Suppressor macrophage treated with lipopolysaccharide for 1 hour (primary cell): ENCODE data around the gene CAMSAP2.
"Not testable (repeated sequence)": the region's sequence is repeated elsewhere in the genome, so short reads cannot be mapped to it uniquely, and the experiment has no call there.

ENCODE experiments used
- DNase-seq, 3 donors: peaks; one replicate each; pipeline ENCODE4 v3.0.0-alpha.2; 2020 to 2022

CAMSAP2 gene

GRCh38 chr1:200786788-200787187 is 48.1 kb downstream of the CAMSAP2 start:
- no peak for DNase-seq

GRCh38 chr1:200787896-200788387 is 49.2 kb downstream of the CAMSAP2 start:
- DNase-seq, result no peak

- DNase-seq, result not testable (repeated sequence)
Measured at GRCh38 chr1:200791012-200791411, 52.3 kb downstream of the CAMSAP2 start.

DNA sequence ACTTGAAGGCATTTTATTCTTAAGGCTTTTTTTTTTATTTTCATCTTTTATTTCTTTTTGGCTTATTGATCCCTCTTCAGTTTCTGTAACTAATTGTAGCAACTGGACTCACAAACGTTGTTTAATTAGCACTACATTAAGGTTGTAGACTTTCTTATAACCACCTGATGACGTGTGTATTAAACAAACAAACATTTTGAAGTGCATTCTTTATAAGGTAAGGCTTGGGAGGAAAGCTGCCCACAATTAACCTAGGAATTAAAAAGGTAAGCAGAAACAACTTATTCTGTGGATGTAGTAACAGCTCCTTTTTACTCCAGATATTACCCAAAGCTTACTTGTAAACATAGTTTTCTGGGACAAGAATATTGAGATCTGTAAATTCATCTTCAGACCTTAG is 55.0 kb downstream of the CAMSAP2 start:
- no peak for DNase-seq

DNA sequence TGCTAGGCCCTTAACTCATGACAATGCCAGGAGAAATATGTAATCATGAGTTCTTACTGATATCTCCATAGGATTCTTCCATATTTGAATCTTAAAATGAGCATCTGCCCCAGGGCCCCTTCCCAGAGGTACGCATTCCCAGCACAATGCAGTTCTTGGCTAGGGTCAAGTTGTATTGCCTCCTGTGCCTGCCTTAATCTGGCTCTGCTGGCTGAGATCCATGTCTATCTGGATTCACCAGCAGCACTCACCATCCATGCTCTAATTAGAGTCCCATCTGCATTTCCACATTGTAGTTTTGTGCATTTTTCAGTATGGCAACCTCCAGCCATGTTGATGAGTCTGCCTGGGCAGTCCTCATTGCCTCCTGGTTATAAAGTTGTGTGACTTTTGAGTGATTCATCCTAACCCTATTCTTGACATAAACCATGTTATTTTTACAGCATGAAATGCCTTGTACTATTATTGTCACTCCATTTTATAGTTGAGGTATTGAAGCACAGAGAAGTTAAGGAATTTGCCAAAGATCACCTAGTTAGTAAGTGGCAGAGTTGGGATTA is 55.9 kb downstream of the CAMSAP2 start:
- DNase-seq, result no peak

DNA sequence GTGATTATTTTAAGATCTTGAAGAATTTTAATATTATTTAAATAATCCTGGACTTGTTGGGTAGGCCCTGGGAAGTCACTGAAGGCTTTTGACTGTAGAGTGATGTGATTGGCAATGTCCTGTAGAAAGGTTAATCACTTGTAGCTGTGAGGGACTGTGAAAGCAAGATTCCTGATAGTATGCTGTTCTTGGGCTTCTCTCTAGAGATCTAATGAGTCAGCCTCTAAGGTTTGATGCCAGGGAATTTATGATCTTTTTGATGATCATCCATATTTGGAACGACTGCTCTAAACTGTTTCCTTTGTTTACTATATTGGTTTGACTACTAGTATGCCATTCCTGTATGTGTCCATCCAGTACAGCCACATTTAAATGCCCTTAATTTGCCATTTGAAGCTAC is 56.5 kb downstream of the CAMSAP2 start:
- DNase-seq, result no peak

GRCh38 chr1:200802042-200802441 is 63.3 kb downstream of the CAMSAP2 start:
- peak in 1 of 3 donors; percentile 20 for DNase-seq

GRCh38 chr1:200802865-200803512 is 64.3 kb downstream of the CAMSAP2 start:
- peak; percentile 82 to 85 (median 84) for DNase-seq

DNA sequence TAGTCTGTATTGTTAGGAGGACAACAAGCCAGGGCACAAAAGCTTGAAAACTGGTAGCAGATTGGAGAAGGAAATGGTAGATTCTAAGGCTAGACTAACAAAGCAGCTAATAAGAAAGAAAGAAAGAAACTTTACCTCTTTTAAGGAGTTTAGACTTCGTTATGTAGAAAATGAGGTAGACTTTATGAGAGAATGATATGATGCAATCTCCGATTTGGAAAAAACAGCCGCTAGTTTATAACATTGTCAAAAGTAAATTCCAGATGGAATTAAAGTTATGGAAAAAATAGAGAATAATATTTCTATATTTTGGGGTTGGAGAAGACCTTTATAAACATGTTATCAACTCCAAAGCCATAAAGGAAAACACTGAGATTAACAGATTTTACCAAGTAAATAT is 67.0 kb downstream of the CAMSAP2 start:
- DNase-seq, result no peak

- no peak for DNase-seq
Measured at GRCh38 chr1:200808846-200809245, 70.2 kb downstream of the CAMSAP2 start.

DNA sequence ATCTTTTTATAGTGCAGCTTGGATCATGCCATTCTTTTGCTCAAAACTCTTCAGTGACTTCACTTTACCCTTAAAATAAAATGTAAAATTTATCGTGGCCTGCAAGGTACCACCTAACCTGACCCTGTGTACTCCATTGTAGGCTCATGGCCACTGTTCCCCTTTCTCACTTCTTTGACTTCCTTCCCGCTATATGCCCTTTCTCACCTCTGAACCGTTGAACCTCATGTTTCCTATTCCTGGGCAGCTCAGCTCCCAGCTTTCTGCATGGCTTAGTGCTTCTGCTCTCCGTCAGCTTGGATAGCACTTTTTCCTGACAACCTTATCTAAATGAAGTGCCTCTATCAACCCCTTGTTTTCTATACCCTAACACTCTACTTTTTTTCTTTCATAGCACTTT is 73.0 kb downstream of the CAMSAP2 start:
- DNase-seq, result no peak

- DNase-seq, result not testable (repeated sequence)
Measured at GRCh38 chr1:200816624-200817224, 78.0 kb downstream of the CAMSAP2 start.

GRCh38 chr1:200818248-200818647 is 79.6 kb downstream of the CAMSAP2 start:
- no peak for DNase-seq

DNA sequence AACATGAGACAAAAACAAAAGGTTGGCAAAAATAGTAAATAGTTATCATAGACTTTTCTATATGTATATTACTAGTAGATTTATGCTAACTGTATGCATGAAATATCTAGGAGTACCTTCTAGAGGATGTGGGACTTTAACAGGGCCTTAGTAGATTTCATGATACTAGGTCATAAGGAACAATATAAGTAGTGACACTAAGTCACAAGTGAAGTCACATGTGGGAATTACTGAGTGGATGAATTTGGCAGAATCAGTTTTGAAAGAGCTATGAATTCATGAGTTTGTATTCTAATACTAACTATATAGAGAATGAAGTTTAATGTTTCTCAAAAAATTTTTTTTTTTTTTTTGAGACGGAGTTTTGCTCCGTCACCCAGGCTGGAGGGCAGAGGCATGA is 81.0 kb downstream of the CAMSAP2 start:
- peak; percentile 11 to 45 (median 42) for DNase-seq

GRCh38 chr1:200831091-200831490 is 92.4 kb downstream of the CAMSAP2 start:
- no peak for DNase-seq

GRCh38 chr1:200834383-200834782 is 95.7 kb downstream of the CAMSAP2 start:
- DNase-seq, result no peak

DNA sequence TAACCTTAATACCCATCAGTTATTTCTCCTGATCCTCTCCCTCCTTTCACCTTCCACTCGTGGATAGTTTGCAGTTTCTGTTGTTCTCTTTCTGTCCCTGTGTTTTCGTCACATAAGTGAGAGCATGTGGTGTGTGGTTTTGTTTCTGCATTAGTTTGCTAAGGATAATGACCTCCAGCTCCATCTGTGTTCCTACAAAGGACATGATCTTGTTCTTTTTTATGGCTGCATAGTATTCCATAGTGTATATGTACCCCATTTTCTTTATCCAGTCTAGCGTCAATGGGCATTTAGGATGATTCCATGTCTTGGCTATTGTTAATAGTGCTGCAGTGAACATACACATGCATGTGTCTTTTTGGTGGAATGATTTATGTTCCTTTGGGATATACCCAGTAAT is 97.5 kb downstream of the CAMSAP2 start:
- no peak for DNase-seq

GRCh38 chr1:200837931-200838571 is 99.4 kb downstream of the CAMSAP2 start:
- DNase-seq, result peak in 2 of 3 donors; percentile 46 to 65

DNA sequence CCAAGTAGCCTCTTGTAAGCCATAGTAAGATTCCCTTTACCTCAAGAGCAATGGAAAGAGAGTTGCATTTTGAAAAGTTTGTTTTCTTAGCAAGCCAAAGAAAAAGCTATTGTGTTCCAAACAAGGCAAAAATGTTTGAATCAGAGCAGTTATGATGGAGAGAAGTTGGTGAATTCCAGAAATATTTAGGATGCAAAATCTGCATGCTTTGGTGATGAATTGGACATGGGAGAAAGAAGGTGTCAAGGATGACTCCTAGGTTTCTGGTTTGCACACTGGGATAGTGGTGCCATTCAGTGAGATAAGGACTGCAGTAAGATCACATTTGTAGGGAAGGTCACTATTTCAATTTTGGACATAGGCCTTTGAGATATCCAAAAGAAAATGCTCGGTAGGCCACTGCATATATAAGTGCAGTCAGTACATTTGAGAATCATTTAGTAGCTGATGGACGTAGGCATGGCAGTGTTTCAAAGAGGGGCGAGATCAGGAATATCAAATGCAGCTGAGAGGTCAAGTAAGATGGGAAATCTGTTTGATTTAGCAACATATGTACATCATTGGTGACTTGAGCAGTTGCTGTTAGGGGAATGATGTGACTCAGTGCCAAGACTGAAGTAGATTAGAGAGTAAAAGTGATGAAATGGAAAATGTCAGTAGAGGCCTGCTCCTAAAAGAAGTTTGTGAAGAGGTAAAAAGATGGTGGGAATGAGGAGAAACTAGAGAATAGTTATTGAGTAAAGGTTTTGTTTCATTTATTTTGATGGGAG is 100.2 kb downstream of the CAMSAP2 start:
- DNase-seq, result peak in 1 of 3 donors; percentile 15

GRCh38 chr1:200845360-200845759 is 106.7 kb downstream of the CAMSAP2 start:
- no peak for DNase-seq

DNA sequence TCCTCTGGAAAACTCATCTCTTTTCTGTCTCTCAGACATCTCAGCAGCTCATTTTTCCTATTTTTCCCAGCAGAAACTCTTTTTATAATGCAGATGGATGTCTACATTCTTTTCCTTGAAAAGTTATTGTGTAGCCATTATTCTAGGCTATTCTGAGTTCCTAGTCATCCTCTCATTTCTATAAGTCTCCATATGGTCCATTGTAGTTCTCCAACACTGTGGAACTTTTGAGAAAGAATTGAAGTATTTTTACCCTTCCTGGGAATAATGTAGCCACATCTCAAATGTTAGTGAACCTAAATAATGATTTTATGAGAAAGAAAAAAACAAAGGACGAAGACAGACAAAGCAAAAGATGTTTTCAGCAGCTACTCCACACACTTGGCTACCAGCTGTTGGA is 107.7 kb downstream of the CAMSAP2 start:
- no peak for DNase-seq

- DNase-seq, result no peak
Measured at GRCh38 chr1:200849430-200849829, 110.7 kb downstream of the CAMSAP2 start.

DNA sequence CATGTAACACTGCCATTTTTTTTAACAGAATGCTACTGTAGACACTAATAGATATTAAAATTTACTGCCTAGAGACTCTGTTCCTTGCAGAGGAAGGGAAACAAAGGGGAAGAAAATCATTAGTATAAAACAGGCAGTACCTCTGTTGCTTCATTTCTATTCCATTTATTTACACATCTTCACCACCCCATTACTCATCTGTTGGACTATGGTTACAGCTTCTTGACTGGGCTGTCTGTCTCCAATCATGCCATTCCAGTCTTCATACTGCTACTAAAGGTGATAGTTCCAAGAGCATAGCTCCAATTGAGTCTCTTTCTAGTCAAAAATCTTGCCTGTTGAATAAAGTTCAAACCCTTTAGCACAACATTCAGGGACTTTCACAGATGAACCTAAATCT is 111.9 kb downstream of the CAMSAP2 start:
- peak in 1 of 3 donors; percentile 25 for DNase-seq
